Measurements from ENCODE around the gene CHI3L1.

CHI3L1 gene

DNA sequence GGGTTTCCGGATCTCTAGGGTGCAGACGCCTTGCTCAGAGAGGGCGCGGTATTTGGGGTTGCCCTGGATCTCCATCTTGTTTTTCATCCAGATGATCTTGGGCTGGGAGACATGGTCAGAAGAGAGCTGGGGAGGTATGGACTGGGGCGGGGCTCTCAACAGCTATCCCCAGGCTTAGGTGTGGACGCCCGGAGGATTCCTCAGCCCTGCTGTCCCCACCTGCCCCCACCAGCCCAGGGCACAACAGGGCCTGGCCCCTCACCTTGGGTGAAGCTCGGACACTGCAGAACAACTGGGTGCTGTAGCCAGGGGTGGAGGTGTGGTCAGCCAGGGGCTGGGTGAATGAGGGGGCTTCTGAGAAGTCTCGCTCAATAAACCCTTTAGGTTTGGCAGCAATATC lies 17.5 kb downstream of the CHI3L1 start:
- TF ChIP-seq ZNF274 (IDR thresholded peaks at IDR 0.05; ENCODE audit: low read depth, low read length) (no peak), YY1 (IDR thresholded peaks at IDR 0.05; ENCODE audit: insufficient read depth, insufficient read length) (no peak), SUZ12 (IDR thresholded peaks at IDR 0.05; ENCODE audit: extremely low read depth, insufficient read depth, insufficient read length) (no peak)
- Histone ChIP-seq H3K9ac (ENCODE audit: insufficient read length, low read depth) (no peak overlapping the region), H3K9me3 (ENCODE audit: insufficient read depth, low read length) (no peaks in the 10 kb centered on the region), H3K36me3 (ENCODE audit: insufficient read depth, insufficient read length, low read length) (peaks cover 36% of the 10 kb centered on the region), H3K27me3 (ENCODE audit: insufficient read depth, insufficient read length) (no peaks in the 10 kb centered on the region), H3K4me3 (ENCODE audit: insufficient read length, low read depth) (no peak overlapping the region), H3K4me1 (ENCODE audit: insufficient read depth, insufficient read length) (peaks cover 20% of the 10 kb centered on the region)
- no peak for DNase-seq (ENCODE audit: low read depth, low spot score)

GRCh38 chr1:203168256-203168786 lies 18.2 kb downstream of the CHI3L1 start:
- peaks cover 42% of the 10 kb centered on the region for H3K36me3 ChIP-seq (ENCODE audit: insufficient read depth, insufficient read length, low read length)
- H3K9ac ChIP-seq (ENCODE audit: insufficient read length, low read depth): no peak overlapping the region
- no peaks in the 10 kb centered on the region for H3K27me3 ChIP-seq (ENCODE audit: insufficient read depth, insufficient read length)
- DNase-seq (ENCODE audit: low read depth, low spot score): no peak
- H3K4me3 ChIP-seq (ENCODE audit: insufficient read length, low read depth): no peak overlapping the region
- no peaks in the 10 kb centered on the region for H3K9me3 ChIP-seq (ENCODE audit: insufficient read depth, low read length)
- no peak for TF ChIP-seq YY1 (IDR thresholded peaks at IDR 0.05; ENCODE audit: insufficient read depth, insufficient read length)
- no peak for TF ChIP-seq ZNF274 (IDR thresholded peaks at IDR 0.05; ENCODE audit: low read depth, low read length)
- no peak for TF ChIP-seq SUZ12 (IDR thresholded peaks at IDR 0.05; ENCODE audit: extremely low read depth, insufficient read depth, insufficient read length)
- peaks cover 16% of the 10 kb centered on the region for H3K4me1 ChIP-seq (ENCODE audit: insufficient read depth, insufficient read length)

- TF ChIP-seq YY1 (IDR thresholded peaks at IDR 0.05; ENCODE audit: insufficient read depth, insufficient read length) (no peak), ZNF274 (IDR thresholded peaks at IDR 0.05; ENCODE audit: low read depth, low read length) (no peak), SUZ12 (IDR thresholded peaks at IDR 0.05; ENCODE audit: extremely low read depth, insufficient read depth, insufficient read length) (no peak)
- no peak overlapping the region for H3K4me3 ChIP-seq (ENCODE audit: insufficient read length, low read depth)
- H3K36me3 ChIP-seq (ENCODE audit: insufficient read depth, insufficient read length, low read length): peaks cover 44% of the 10 kb centered on the region
- no peaks in the 10 kb centered on the region for H3K27me3 ChIP-seq (ENCODE audit: insufficient read depth, insufficient read length)
- no peak overlapping the region for H3K9ac ChIP-seq (ENCODE audit: insufficient read length, low read depth)
- no peaks in the 10 kb centered on the region for H3K9me3 ChIP-seq (ENCODE audit: insufficient read depth, low read length)
- peaks cover 11% of the 10 kb centered on the region for H3K4me1 ChIP-seq (ENCODE audit: insufficient read depth, insufficient read length)
- no peak for DNase-seq (ENCODE audit: low read depth, low spot score)
These were observed 18.6 kb downstream of the CHI3L1 start for GRCh38 chr1:203167913-203168200.

GRCh38 chr1:203167026-203167912 lies 19.2 kb downstream of the CHI3L1 start:
- TF ChIP-seq ZNF274 (IDR thresholded peaks at IDR 0.05; ENCODE audit: low read depth, low read length): no peak
- TF ChIP-seq YY1 (IDR thresholded peaks at IDR 0.05; ENCODE audit: insufficient read depth, insufficient read length): no peak
- TF ChIP-seq SUZ12 (IDR thresholded peaks at IDR 0.05; ENCODE audit: extremely low read depth, insufficient read depth, insufficient read length): no peak
- H3K27me3 ChIP-seq (ENCODE audit: insufficient read depth, insufficient read length): no peaks in the 10 kb centered on the region
- peaks cover 9% of the 10 kb centered on the region for H3K4me1 ChIP-seq (ENCODE audit: insufficient read depth, insufficient read length)
- peaks cover 49% of the 10 kb centered on the region for H3K36me3 ChIP-seq (ENCODE audit: insufficient read depth, insufficient read length, low read length)
- no peak overlapping the region for H3K4me3 ChIP-seq (ENCODE audit: insufficient read length, low read depth)
- H3K9me3 ChIP-seq (ENCODE audit: insufficient read depth, low read length): no peaks in the 10 kb centered on the region
- no peak overlapping the region for H3K9ac ChIP-seq (ENCODE audit: insufficient read length, low read depth)
- no peak for DNase-seq (ENCODE audit: low read depth, low spot score)

GRCh38 chr1:203166192-203166940 lies 20.1 kb downstream of the CHI3L1 start:
- TF ChIP-seq SUZ12 (IDR thresholded peaks at IDR 0.05; ENCODE audit: extremely low read depth, insufficient read depth, insufficient read length) (no peak), ZNF274 (IDR thresholded peaks at IDR 0.05; ENCODE audit: low read depth, low read length) (no peak), YY1 (IDR thresholded peaks at IDR 0.05; ENCODE audit: insufficient read depth, insufficient read length) (no peak)
- Histone ChIP-seq H3K27me3 (ENCODE audit: insufficient read depth, insufficient read length) (no peaks in the 10 kb centered on the region), H3K9ac (ENCODE audit: insufficient read length, low read depth) (no peak overlapping the region), H3K36me3 (ENCODE audit: insufficient read depth, insufficient read length, low read length) (peaks cover 51% of the 10 kb centered on the region), H3K4me3 (ENCODE audit: insufficient read length, low read depth) (no peak overlapping the region), H3K4me1 (ENCODE audit: insufficient read depth, insufficient read length) (peaks cover 9% of the 10 kb centered on the region), H3K9me3 (ENCODE audit: insufficient read depth, low read length) (no peaks in the 10 kb centered on the region)
- DNase-seq (ENCODE audit: low read depth, low spot score): no peak

- peaks cover 51% of the 10 kb centered on the region for H3K36me3 ChIP-seq (ENCODE audit: insufficient read depth, insufficient read length, low read length)
- TF ChIP-seq ZNF274 (IDR thresholded peaks at IDR 0.05; ENCODE audit: low read depth, low read length): no peak
- TF ChIP-seq YY1 (IDR thresholded peaks at IDR 0.05; ENCODE audit: insufficient read depth, insufficient read length): no peak
- TF ChIP-seq SUZ12 (IDR thresholded peaks at IDR 0.05; ENCODE audit: extremely low read depth, insufficient read depth, insufficient read length): no peak
- H3K4me3 ChIP-seq (ENCODE audit: insufficient read length, low read depth): no peak overlapping the region
- peaks cover 9% of the 10 kb centered on the region for H3K4me1 ChIP-seq (ENCODE audit: insufficient read depth, insufficient read length)
- no peaks in the 10 kb centered on the region for H3K9me3 ChIP-seq (ENCODE audit: insufficient read depth, low read length)
- no peak overlapping the region for H3K9ac ChIP-seq (ENCODE audit: insufficient read length, low read depth)
- no peak for DNase-seq (ENCODE audit: low read depth, low spot score)
- H3K27me3 ChIP-seq (ENCODE audit: insufficient read depth, insufficient read length): no peaks in the 10 kb centered on the region
These were observed 20.7 kb downstream of the CHI3L1 start for GRCh38 chr1:203165800-203166161.
